ENCODE results near the gene CACNB1.

CACNB1 gene

DNA sequence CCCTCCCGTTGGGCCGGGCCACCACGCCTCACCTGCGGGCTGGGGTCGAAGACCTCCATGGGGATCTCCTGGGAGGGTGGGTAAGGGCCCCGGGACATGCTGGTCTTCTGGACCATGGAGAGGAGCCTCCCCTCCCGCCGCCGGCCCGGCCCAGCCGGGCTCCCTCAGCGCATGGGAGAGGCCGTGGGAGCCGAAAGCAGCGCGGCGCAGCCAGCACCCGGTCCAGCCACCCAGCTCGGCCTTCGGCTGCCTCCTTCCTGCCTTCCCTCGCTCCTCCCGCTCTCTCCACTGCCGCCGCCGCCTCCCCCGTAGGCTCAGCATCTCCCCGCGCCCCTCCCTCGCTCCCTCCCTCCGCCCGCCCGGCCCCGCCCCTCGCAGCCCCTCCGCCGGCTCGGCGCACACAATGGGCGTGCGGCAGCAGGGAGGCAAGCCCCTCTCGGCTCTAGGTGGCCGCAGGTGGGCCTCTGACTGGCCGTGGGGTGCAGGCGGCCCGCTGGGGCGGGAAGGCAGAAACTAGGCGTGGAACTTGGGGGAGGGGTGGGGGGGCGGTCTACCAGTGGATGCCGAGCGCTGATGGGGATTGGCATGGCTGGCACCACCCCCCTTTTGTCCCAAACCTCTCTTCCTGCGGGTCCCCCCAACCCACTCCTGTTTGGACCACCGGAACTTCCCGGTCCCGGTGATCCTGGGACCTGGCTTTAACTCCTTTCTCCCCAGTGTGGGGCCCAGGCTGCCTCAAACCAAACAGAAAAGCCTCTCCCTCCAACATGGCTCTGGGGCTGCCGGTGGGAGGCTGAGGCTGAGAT is at the start of gene CACNB1:
Gene CACNB1, minus strand, starts transcription at position 290 of the 806 bp plus-strand sequence. Its CDS starts 174 bp downstream, at position 116.
- TF ChIP-seq, protein P1, sequence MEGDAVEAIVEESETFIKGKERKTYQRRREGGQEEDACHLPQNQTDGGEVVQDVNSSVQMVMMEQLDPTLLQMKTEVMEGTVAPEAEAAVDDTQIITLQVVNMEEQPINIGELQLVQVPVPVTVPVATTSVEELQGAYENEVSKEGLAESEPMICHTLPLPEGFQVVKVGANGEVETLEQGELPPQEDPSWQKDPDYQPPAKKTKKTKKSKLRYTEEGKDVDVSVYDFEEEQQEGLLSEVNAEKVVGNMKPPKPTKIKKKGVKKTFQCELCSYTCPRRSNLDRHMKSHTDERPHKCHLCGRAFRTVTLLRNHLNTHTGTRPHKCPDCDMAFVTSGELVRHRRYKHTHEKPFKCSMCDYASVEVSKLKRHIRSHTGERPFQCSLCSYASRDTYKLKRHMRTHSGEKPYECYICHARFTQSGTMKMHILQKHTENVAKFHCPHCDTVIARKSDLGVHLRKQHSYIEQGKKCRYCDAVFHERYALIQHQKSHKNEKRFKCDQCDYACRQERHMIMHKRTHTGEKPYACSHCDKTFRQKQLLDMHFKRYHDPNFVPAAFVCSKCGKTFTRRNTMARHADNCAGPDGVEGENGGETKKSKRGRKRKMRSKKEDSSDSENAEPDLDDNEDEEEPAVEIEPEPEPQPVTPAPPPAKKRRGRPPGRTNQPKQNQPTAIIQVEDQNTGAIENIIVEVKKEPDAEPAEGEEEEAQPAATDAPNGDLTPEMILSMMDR (conservative IDR thresholded peaks at IDR 0.05; ENCODE audit: low read length) = no peak
- peak within 1 kb of the TSS; percentile 81 for H3K4me3 ChIP-seq (ENCODE audit: low read length)
- DNase-seq (ENCODE audit: low read depth) = peak; percentile 69

DNA sequence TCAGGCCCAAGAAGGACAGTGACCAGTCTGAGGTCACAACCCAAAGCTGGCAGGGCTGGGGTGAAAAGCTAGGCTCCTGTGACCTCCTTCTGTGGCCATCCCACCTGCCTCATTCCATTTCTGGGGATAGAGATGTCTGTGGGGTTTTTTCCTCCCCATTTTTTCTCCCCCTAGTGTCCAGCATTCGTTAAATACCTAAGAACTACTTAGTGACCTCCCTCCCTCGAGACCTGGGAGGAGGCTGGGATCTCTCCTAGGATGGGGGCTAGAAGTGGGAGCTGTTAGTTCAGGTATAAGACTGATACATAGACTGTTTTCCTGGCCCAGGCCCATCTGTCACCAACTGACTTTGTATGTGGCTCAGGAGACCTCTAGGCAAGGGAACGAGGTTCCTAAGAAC is 48.8 kb upstream of the CACNB1 start:
- no peak overlapping the region for H3K4me3 ChIP-seq (ENCODE audit: low read length)
- no peak for DNase-seq (ENCODE audit: low read depth)
- TF ChIP-seq, protein P1 (conservative IDR thresholded peaks at IDR 0.05; ENCODE audit: low read length) = no peak

DNA sequence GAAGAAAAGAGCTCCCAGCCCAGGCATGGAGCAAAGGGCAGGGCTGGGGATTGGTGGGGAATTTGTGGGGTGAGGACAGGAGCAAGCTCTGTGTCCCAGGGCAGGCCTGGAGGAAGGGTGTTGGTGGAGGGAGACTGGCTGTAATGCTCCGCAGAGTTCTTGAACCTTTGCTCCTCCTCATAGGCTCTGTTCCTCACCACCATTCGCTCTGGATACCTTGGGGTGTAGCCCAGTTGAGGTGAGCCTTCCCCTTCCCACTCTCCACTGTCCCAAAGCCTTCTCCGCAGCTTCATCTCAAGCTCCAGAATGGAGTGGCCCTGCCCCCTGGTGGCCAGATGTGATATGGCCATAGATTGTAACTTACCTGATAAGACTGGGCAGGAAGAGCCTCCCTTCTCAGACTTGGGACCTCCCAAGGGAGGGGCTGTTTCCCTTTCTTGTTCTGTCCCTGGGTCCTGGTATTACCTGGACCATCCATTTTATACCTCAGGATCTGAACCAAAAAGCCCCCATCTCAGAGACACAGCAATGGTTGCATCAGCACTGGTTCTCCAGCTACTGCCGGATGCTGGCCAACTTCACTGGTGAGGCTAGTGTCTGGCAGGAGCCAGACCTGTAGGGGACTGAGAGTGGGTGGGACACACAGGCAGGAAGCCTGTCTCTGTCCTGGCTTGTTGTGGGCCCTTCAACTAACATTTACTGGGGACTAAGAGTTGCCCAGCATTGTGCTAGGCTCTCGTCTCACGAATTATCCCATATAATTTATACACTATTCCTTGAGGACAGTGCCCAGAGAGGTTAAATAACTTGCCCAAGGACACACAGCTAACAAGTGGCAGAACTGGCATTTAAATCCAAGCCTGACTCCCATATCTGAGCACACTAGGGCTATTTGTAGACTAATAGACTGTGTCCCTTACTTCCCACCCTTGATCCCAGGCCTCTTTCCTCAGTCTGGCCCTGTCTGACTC is 47.4 kb upstream of the CACNB1 start:
- TF ChIP-seq, protein P1 (conservative IDR thresholded peaks at IDR 0.05; ENCODE audit: low read length) = peak; percentile 97
- no peak overlapping the region for H3K4me3 ChIP-seq (ENCODE audit: low read length)
- DNase-seq (ENCODE audit: low read depth) = peak; percentile 70

DNA sequence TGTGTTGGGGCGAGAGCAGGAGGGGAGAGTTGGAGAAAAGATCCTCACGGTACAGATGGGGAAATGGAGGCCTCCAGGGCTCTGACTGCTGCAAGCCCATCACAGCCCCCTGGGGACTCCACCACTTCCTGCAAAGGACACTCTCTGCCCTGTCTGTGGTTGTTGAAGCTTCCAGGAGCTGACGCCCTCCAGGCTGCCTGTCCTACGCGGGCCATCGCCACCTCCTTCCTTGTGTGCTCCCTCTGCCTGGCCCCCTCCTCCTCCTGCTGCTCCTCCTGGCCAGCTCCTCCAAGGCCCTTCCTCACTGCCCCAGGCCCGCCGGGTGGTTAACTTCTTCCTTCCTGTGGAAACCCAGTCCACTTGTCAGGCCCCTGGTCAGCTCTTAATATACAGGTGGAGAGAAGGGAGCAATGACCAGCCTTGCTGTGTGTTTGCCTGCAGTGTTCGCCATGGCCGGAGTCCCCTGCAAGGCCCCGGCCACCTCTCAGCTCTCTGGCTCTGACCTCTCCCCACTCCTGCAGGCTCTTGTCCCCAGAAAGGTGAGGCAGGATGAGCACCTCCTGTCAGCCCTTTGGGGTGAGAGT is 46.6 kb upstream of the CACNB1 start:
- TF ChIP-seq, protein P1 (conservative IDR thresholded peaks at IDR 0.05; ENCODE audit: low read length) = no peak
- no peak for DNase-seq (ENCODE audit: low read depth)
- H3K4me3 ChIP-seq (ENCODE audit: low read length) = no peak overlapping the region

DNA sequence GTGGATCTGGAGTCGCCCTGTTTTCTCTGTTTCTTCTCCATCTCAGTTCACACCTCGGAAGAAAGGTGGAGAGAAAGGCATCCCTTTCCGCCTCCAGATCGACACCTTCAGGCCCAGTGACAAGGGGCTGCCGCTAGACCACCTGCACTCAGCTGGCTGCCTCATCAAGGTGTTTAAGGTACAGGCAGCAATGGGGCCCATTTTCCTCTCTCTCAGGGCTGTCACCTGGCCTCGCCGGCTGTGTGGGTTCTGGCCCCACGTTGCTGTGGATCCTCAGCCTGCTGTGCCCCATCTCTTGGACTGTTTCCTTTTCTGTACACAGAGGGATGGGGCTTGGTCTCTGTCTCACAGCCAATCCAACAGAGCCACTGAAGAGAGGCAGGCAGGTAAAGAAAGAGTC is 45.7 kb upstream of the CACNB1 start:
- no peak for DNase-seq (ENCODE audit: low read depth)
- TF ChIP-seq, protein P1 (conservative IDR thresholded peaks at IDR 0.05; ENCODE audit: low read length) = no peak
- no peak overlapping the region for H3K4me3 ChIP-seq (ENCODE audit: low read length)

DNA sequence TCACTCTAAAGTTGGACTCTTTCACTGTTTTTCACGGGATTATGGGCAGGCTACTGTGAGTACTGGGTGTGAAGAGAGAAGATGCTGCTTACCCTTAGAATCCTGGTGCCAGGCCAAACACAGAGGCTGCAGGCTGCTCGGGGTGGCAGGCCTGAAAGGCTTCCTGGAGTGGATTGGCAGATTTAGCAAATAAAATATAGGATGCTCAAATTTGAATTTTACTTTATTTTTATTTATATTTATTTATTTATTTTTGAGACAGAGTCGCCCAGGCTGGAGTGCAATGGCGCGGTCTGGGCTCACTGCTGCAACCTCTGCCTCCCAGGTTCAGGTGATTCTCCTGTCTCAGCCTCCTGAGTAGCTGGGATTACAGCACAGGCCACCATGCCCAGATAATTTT is 43.2 kb upstream of the CACNB1 start:
- TF ChIP-seq, protein P1 (conservative IDR thresholded peaks at IDR 0.05; ENCODE audit: low read length) = no peak
- no peak for DNase-seq (ENCODE audit: low read depth)
- H3K4me3 ChIP-seq (ENCODE audit: low read length) = no peak overlapping the region

Data from AG10803 (cell line).